ENCODE results near the gene OR7A5. TPM values are rescaled to one million over a fixed set of nuclear protein-coding genes. Genes with fewer than 3 reads are reported as not detected.

Gene OR7A5
- total RNA-seq, 1 experiment from 2014 or later, result not detected

DNA sequence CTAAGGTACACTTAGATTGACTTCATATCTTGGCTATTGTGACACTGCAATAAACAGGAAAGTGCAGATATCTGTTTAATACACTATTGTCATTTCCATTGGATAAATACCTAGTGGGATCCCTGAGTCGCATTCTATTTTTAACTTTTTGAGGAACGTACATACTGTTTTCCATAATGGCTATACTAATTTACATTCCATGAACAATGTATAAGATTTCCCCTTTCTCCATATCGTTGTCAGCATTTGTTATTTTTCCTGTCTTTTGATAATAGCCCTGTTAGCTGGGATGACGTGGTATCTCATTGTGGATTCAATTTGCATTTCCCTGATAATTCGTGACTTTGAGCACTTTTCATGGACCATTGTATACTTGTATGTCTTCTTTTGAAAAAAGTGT is 33.5 kb upstream of the OR7A5 start:
- CTCF ChIA-PET, result no interaction called here
- Mint-ChIP-seq H3K27ac (no peak overlapping the region), H3K4me3 (no peak overlapping the region), H3K4me1 (no peaks in the 10 kb centered on the region), H3K9me3 (peaks cover 53% of the 10 kb centered on the region), H3K27me3 (ENCODE audit: low read depth) (peaks cover 10% of the 10 kb centered on the region; the same call in 1 of the 2 replicates), H3K36me3 (peaks cover 21% of the 10 kb centered on the region)
- ATAC-seq (no peak), DNase-seq (ENCODE audit: low spot score) (no peak)
- TF ChIP-seq, protein P1, sequence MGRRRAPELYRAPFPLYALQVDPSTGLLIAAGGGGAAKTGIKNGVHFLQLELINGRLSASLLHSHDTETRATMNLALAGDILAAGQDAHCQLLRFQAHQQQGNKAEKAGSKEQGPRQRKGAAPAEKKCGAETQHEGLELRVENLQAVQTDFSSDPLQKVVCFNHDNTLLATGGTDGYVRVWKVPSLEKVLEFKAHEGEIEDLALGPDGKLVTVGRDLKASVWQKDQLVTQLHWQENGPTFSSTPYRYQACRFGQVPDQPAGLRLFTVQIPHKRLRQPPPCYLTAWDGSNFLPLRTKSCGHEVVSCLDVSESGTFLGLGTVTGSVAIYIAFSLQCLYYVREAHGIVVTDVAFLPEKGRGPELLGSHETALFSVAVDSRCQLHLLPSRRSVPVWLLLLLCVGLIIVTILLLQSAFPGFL (CRISPR knock-in tag; IDR thresholded peaks at IDR 0.05; ENCODE audit: borderline replicate concordance), result no peak
- TF ChIP-seq MXD4 (CRISPR knock-in tag; IDR thresholded peaks at IDR 0.05; ENCODE audit: borderline replicate concordance) (no peak), SMAD4 (CRISPR knock-in tag; IDR thresholded peaks at IDR 0.05) (no peak), HMGA2 (CRISPR knock-in tag; IDR thresholded peaks at IDR 0.05) (no peak), GTF2I (CRISPR knock-in tag; conservative IDR thresholded peaks at IDR 0.05) (no peak), ZNF416 (CRISPR knock-in tag; IDR thresholded peaks at IDR 0.05) (no peak), ELF4 (CRISPR knock-in tag; IDR thresholded peaks at IDR 0.05; ENCODE audit: low read depth) (no peak), ETV6 (CRISPR knock-in tag; IDR thresholded peaks at IDR 0.05) (no peak), SMAD3 (CRISPR knock-in tag; IDR thresholded peaks at IDR 0.05; ENCODE audit: borderline replicate concordance) (no peak), IRF2 (CRISPR knock-in tag; IDR thresholded peaks at IDR 0.05; ENCODE audit: borderline replicate concordance, low read depth) (no peak), JAZF1 (CRISPR knock-in tag; IDR thresholded peaks at IDR 0.05) (no peak), ZNF232 (CRISPR knock-in tag; IDR thresholded peaks at IDR 0.05) (no peak), ZNF219 (CRISPR knock-in tag; IDR thresholded peaks at IDR 0.05; ENCODE audit: borderline replicate concordance) (no peak)
- TF ChIP-seq, protein P2, sequence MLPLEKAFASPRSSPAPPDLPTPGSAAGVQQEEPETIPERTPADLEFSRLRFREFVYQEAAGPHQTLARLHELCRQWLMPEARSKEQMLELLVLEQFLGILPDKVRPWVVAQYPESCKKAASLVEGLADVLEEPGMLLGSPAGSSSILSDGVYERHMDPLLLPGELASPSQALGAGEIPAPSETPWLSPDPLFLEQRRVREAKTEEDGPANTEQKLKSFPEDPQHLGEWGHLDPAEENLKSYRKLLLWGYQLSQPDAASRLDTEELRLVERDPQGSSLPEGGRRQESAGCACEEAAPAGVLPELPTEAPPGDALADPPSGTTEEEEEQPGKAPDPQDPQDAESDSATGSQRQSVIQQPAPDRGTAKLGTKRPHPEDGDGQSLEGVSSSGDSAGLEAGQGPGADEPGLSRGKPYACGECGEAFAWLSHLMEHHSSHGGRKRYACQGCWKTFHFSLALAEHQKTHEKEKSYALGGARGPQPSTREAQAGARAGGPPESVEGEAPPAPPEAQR (CRISPR knock-in tag; IDR thresholded peaks at IDR 0.05), result no peak
- TF ChIP-seq, protein P3, sequence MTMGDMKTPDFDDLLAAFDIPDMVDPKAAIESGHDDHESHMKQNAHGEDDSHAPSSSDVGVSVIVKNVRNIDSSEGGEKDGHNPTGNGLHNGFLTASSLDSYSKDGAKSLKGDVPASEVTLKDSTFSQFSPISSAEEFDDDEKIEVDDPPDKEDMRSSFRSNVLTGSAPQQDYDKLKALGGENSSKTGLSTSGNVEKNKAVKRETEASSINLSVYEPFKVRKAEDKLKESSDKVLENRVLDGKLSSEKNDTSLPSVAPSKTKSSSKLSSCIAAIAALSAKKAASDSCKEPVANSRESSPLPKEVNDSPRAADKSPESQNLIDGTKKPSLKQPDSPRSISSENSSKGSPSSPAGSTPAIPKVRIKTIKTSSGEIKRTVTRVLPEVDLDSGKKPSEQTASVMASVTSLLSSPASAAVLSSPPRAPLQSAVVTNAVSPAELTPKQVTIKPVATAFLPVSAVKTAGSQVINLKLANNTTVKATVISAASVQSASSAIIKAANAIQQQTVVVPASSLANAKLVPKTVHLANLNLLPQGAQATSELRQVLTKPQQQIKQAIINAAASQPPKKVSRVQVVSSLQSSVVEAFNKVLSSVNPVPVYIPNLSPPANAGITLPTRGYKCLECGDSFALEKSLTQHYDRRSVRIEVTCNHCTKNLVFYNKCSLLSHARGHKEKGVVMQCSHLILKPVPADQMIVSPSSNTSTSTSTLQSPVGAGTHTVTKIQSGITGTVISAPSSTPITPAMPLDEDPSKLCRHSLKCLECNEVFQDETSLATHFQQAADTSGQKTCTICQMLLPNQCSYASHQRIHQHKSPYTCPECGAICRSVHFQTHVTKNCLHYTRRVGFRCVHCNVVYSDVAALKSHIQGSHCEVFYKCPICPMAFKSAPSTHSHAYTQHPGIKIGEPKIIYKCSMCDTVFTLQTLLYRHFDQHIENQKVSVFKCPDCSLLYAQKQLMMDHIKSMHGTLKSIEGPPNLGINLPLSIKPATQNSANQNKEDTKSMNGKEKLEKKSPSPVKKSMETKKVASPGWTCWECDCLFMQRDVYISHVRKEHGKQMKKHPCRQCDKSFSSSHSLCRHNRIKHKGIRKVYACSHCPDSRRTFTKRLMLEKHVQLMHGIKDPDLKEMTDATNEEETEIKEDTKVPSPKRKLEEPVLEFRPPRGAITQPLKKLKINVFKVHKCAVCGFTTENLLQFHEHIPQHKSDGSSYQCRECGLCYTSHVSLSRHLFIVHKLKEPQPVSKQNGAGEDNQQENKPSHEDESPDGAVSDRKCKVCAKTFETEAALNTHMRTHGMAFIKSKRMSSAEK (CRISPR knock-in tag; IDR thresholded peaks at IDR 0.05; ENCODE audit: borderline replicate concordance), result no peak
- TF ChIP-seq, protein P4, sequence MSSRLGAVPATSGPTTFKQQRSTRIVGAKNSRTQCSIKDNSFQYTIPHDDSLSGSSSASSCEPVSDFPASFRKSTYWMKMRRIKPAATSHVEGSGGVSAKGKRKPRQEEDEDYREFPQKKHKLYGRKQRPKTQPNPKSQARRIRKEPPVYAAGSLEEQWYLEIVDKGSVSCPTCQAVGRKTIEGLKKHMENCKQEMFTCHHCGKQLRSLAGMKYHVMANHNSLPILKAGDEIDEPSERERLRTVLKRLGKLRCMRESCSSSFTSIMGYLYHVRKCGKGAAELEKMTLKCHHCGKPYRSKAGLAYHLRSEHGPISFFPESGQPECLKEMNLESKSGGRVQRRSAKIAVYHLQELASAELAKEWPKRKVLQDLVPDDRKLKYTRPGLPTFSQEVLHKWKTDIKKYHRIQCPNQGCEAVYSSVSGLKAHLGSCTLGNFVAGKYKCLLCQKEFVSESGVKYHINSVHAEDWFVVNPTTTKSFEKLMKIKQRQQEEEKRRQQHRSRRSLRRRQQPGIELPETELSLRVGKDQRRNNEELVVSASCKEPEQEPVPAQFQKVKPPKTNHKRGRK (CRISPR knock-in tag; IDR thresholded peaks at IDR 0.05; ENCODE audit: borderline replicate concordance), result no peak
- TF ChIP-seq, protein P5, sequence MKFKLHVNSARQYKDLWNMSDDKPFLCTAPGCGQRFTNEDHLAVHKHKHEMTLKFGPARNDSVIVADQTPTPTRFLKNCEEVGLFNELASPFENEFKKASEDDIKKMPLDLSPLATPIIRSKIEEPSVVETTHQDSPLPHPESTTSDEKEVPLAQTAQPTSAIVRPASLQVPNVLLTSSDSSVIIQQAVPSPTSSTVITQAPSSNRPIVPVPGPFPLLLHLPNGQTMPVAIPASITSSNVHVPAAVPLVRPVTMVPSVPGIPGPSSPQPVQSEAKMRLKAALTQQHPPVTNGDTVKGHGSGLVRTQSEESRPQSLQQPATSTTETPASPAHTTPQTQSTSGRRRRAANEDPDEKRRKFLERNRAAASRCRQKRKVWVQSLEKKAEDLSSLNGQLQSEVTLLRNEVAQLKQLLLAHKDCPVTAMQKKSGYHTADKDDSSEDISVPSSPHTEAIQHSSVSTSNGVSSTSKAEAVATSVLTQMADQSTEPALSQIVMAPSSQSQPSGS (CRISPR knock-in tag; IDR thresholded peaks at IDR 0.05; ENCODE audit: borderline replicate concordance, low read depth), result no peak
- TF ChIP-seq, protein P6, sequence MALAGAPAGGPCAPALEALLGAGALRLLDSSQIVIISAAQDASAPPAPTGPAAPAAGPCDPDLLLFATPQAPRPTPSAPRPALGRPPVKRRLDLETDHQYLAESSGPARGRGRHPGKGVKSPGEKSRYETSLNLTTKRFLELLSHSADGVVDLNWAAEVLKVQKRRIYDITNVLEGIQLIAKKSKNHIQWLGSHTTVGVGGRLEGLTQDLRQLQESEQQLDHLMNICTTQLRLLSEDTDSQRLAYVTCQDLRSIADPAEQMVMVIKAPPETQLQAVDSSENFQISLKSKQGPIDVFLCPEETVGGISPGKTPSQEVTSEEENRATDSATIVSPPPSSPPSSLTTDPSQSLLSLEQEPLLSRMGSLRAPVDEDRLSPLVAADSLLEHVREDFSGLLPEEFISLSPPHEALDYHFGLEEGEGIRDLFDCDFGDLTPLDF (CRISPR knock-in tag; IDR thresholded peaks at IDR 0.05), result no peak
- TF ChIP-seq, protein P7, sequence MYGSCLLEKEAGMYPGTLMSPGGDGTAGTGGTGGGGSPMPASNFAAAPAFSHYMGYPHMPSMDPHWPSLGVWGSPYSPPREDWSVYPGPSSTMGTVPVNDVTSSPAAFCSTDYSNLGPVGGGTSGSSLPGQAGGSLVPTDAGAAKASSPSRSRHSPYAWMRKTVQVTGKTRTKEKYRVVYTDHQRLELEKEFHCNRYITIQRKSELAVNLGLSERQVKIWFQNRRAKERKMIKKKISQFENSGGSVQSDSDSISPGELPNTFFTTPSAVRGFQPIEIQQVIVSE (CRISPR knock-in tag; IDR thresholded peaks at IDR 0.05; ENCODE audit: borderline replicate concordance), result no peak
- TF ChIP-seq, protein P8, sequence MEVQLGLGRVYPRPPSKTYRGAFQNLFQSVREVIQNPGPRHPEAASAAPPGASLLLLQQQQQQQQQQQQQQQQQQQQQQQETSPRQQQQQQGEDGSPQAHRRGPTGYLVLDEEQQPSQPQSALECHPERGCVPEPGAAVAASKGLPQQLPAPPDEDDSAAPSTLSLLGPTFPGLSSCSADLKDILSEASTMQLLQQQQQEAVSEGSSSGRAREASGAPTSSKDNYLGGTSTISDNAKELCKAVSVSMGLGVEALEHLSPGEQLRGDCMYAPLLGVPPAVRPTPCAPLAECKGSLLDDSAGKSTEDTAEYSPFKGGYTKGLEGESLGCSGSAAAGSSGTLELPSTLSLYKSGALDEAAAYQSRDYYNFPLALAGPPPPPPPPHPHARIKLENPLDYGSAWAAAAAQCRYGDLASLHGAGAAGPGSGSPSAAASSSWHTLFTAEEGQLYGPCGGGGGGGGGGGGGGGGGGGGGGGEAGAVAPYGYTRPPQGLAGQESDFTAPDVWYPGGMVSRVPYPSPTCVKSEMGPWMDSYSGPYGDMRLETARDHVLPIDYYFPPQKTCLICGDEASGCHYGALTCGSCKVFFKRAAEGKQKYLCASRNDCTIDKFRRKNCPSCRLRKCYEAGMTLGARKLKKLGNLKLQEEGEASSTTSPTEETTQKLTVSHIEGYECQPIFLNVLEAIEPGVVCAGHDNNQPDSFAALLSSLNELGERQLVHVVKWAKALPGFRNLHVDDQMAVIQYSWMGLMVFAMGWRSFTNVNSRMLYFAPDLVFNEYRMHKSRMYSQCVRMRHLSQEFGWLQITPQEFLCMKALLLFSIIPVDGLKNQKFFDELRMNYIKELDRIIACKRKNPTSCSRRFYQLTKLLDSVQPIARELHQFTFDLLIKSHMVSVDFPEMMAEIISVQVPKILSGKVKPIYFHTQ (CRISPR knock-in tag; IDR thresholded peaks at IDR 0.05), result no peak
- POLR2A ChIA-PET, result no interaction called here

All from WTC11 (cell line).